H9 (cell line): Measurements from ENCODE around the gene CHD9. TPM values are rescaled to one million over a fixed set of nuclear protein-coding genes. Genes with fewer than 3 reads are reported as not detected.

ENCODE experiments used
- DNase-seq: peaks from one replicate; pipeline ENCODE4 v3.0.0-alpha.2; 2017
- H2AFZ ChIP-seq: one replicate; pipeline ENCODE4 v1.6.1; 2013; ENCODE audit warnings: mild to moderate bottlenecking, low read length, control low read depth, moderate library complexity
- H2AK5ac ChIP-seq: 2 replicates; pipeline ENCODE4 v1.6.1; 2013; ENCODE audit warnings: low read length, control low read depth, mixed read lengths; ENCODE audit not compliant: insufficient read length
- H2BK120ac ChIP-seq: one replicate; pipeline ENCODE4 v1.6.1; 2013; ENCODE audit warnings: low read depth, mild to moderate bottlenecking, low read length, control low read depth, inconsistent platforms; ENCODE audit not compliant: poor library complexity, severe bottlenecking
- H2BK12ac ChIP-seq: 2 replicates; pipeline ENCODE4 v1.6.1; 2013; ENCODE audit warnings: low read length, control low read depth, mixed read lengths, low read depth; ENCODE audit not compliant: insufficient read length
- H2BK15ac ChIP-seq: 2 replicates; pipeline ENCODE4 v1.6.1; 2013; ENCODE audit warnings: low read depth, low read length, control low read depth
- H2BK20ac ChIP-seq: one replicate; pipeline ENCODE4 v1.6.1; 2013; ENCODE audit warnings: low read depth, mild to moderate bottlenecking, low read length, control low read depth, inconsistent platforms; ENCODE audit not compliant: poor library complexity, severe bottlenecking
- H2BK5ac ChIP-seq: 2 replicates; pipeline ENCODE4 v1.6.1; 2013; ENCODE audit warnings: low read length, control low read depth, mixed read lengths; ENCODE audit not compliant: insufficient read length
- H3K14ac ChIP-seq: 2 replicates; pipeline ENCODE4 v1.6.1; 2013; ENCODE audit warnings: low read length, control low read depth; ENCODE audit not compliant: insufficient read depth
- H3K18ac ChIP-seq: 2 replicates; pipeline ENCODE4 v1.6.1; 2013; ENCODE audit warnings: low read depth, mild to moderate bottlenecking, mixed read lengths, low read length, control low read depth; ENCODE audit not compliant: insufficient read length
- H3K23ac ChIP-seq: 2 replicates; pipeline ENCODE4 v1.6.1; 2013; ENCODE audit warnings: low read length, control low read depth, mixed read lengths, low read depth; ENCODE audit not compliant: insufficient read length
- H3K23me2 ChIP-seq: 2 replicates; pipeline ENCODE4 v1.6.1; 2013; ENCODE audit warnings: low read depth, mild to moderate bottlenecking, mixed read lengths, low read length, control low read depth; ENCODE audit not compliant: insufficient read length, poor library complexity, severe bottlenecking
- H3K27ac ChIP-seq: 2 replicates; pipeline ENCODE4 v1.5.1; 2013; ENCODE audit warnings: low read length, control low read depth, mixed read lengths, low read depth; ENCODE audit not compliant: insufficient read length
- H3K27me3 ChIP-seq: 2 replicates; pipeline ENCODE4 v1.6.1; 2013; ENCODE audit warnings: low read length, control low read depth, inconsistent platforms; ENCODE audit not compliant: insufficient read depth
- H3K4ac ChIP-seq: 2 replicates; pipeline ENCODE4 v1.6.1; 2013; ENCODE audit warnings: low read depth, mild to moderate bottlenecking, control low read depth, inconsistent platforms, low read length, moderate library complexity
- H3K4me1 ChIP-seq: 2 replicates; pipeline ENCODE4 v1.6.1; 2013; ENCODE audit warnings: low read length, control low read depth, inconsistent platforms; ENCODE audit not compliant: insufficient read depth
- H3K4me2 ChIP-seq: 2 replicates; pipeline ENCODE4 v1.6.1; 2013; ENCODE audit warnings: low read length, control low read depth, mixed read lengths; ENCODE audit not compliant: insufficient read length, insufficient read depth
- H3K56ac ChIP-seq: 2 replicates; pipeline ENCODE4 v1.6.1; 2013; ENCODE audit warnings: low read depth, mild to moderate bottlenecking, mixed read lengths, low read length, control low read depth; ENCODE audit not compliant: insufficient read length
- H3K79me1 ChIP-seq: 2 replicates; pipeline ENCODE4 v1.6.1; 2013; ENCODE audit warnings: low read depth, mild to moderate bottlenecking, moderate library complexity, low read length, control low read depth, inconsistent platforms; ENCODE audit not compliant: insufficient read depth, poor library complexity, severe bottlenecking
- H3K79me2 ChIP-seq: 2 replicates; pipeline ENCODE4 v1.6.1; 2013; ENCODE audit warnings: low read length, control low read depth, inconsistent platforms; ENCODE audit not compliant: insufficient read depth
- H3K9ac ChIP-seq: 2 replicates; pipeline ENCODE4 v1.6.1; 2013; ENCODE audit warnings: low read length, control low read depth, mixed read lengths; ENCODE audit not compliant: insufficient read length; ENCODE audit errors: extremely low read depth
- H3K9me3 ChIP-seq: one replicate; pipeline ENCODE4 v1.6.1; 2013; ENCODE audit warnings: low read depth, low read length, inconsistent platforms; ENCODE audit not compliant: control insufficient read depth
- H3T11ph ChIP-seq: one replicate; pipeline ENCODE4 v1.6.1; 2013; ENCODE audit warnings: mild to moderate bottlenecking, low read length, control low read depth, inconsistent platforms
- H4K20me1 ChIP-seq: one replicate; pipeline ENCODE4 v1.6.1; 2013; ENCODE audit not compliant: control insufficient read depth, insufficient read length, insufficient read depth
- H4K5ac ChIP-seq: 2 replicates; pipeline ENCODE4 v1.6.1; 2013; ENCODE audit warnings: low read depth, mild to moderate bottlenecking, mixed read lengths, low read length, control low read depth; ENCODE audit not compliant: insufficient read length
- H4K8ac ChIP-seq: replicated peaks from 2 replicates; pipeline ENCODE4 v1.6.1; 2013; ENCODE audit warnings: low read length, control low read depth, mixed read lengths, low read depth; ENCODE audit not compliant: insufficient read length
- H4K91ac ChIP-seq: 2 replicates; pipeline ENCODE4 v1.6.1; 2013; ENCODE audit warnings: low read depth, mild to moderate bottlenecking, moderate library complexity, mixed read lengths, low read length, control low read depth; ENCODE audit not compliant: insufficient read length
- H3K27ac Mint-ChIP-seq, 3 experiments: 2 replicates in 2 of 3; 3 replicates in 1 of 3; pipeline ENCODE4 v1.8.0; 2020 to 2021; ENCODE audit warnings: mixed read lengths in 3 of 3, mild to moderate bottlenecking in 1 of 3, moderate library complexity in 1 of 3
- H3K27me3 Mint-ChIP-seq: 2 replicates; pipeline ENCODE4 v1.8.0; 2021; ENCODE audit warnings: low read depth, mild to moderate bottlenecking, moderate library complexity, mixed read lengths
- H3K36me3 Mint-ChIP-seq, 3 experiments: 2 replicates in 2 of 3; 3 replicates in 1 of 3; pipeline ENCODE4 v1.8.0; 2020 to 2021; ENCODE audit warnings: low read depth in 3 of 3, mixed read lengths in 3 of 3; ENCODE audit not compliant: insufficient read depth in 1 of 3
- H3K4me1 Mint-ChIP-seq, 2 experiments: 2 replicates each; pipeline ENCODE4 v1.8.0; 2020; ENCODE audit warnings: mixed read lengths in 2 of 2
- H3K4me3 Mint-ChIP-seq, 2 experiments: 2 replicates in 1 of 2; 3 replicates in 1 of 2; pipeline ENCODE4 v1.8.0; 2020 to 2021; ENCODE audit warnings: mild to moderate bottlenecking in 2 of 2, mixed read lengths in 2 of 2, moderate library complexity in 1 of 2
- H3K9me3 Mint-ChIP-seq, 2 experiments: 2 replicates in 1 of 2; 3 replicates in 1 of 2; pipeline ENCODE4 v1.8.0; 2020; ENCODE audit warnings: mild to moderate bottlenecking in 2 of 2, mixed read lengths in 2 of 2, moderate library complexity in 1 of 2
- CTCF ChIP-seq: fragments of 200-600 bp; sonication (generic); conservative IDR thresholded peaks from 3 replicates; pipeline ENCODE4 v1.8.0; 2021; ENCODE audit warnings: antibody characterized with exemption, mild to moderate bottlenecking
- WGBS: extraction: QIAGEN DNeasy Blood & Tissue Kit; methylation state at CpG from one replicate; pipeline ENCODE4 v1.1.7; 2013; ENCODE audit warnings: missing lambda C conversion rate, low lambda C conversion rate, mixed read lengths; ENCODE audit not compliant: insufficient read length; ENCODE audit errors: extremely low coverage; 5-methylcytosine and 5-hydroxymethylcytosine counted together
- total RNA-seq: library from RNA; stranded (reverse); gene quantifications from 2 replicates; pipeline ENCODE4 v1.2.1, GENCODE V29; 2021

Gene CHD9
- total RNA-seq, 1 experiment from 2014 or later = 46.2 TPM

GRCh38 chr16:53058882-53059281 lies 4.1 kb downstream of the CHD9 start:
- no peaks in the 10 kb centered on the region for H3K27me3 ChIP-seq
- H3K4me1 Mint-ChIP-seq = peaks cover 27 to 36% of the 10 kb centered on the region in 2 experiments
- H3K9me3 ChIP-seq = no peaks in the 10 kb centered on the region
- H3K4ac ChIP-seq = no peak overlapping the region
- H3K4me1 ChIP-seq = peaks cover 2% of the 10 kb centered on the region; the same call in 1 of the 2 replicates
- peaks cover 1% of the 10 kb centered on the region; the same call in 1 of the 2 replicates for H3K79me2 ChIP-seq
- no peak overlapping the region for H3K9ac ChIP-seq
- no peak overlapping the region for H2BK20ac ChIP-seq
- no peak overlapping the region for H2AK5ac ChIP-seq
- no peak overlapping the region for H4K91ac ChIP-seq
- no peak for TF ChIP-seq CTCF
- H4K8ac ChIP-seq = no peak overlapping the region
- no peaks in the 10 kb centered on the region for H4K20me1 ChIP-seq
- H3K27ac ChIP-seq = no peak overlapping the region
- H3T11ph ChIP-seq = no peak overlapping the region
- H3K4me3 Mint-ChIP-seq = no peak overlapping the region
- peaks cover 13% of the 10 kb centered on the region for H3K23me2 ChIP-seq
- no peak overlapping the region for H3K14ac ChIP-seq
- H2BK120ac ChIP-seq = no peak overlapping the region
- no peak overlapping the region for H3K56ac ChIP-seq
- peak overlapping the region in 1 of 3 experiments; percentile 52; a peak in 3 of 7 replicates for H3K27ac Mint-ChIP-seq
- no peak overlapping the region for H4K5ac ChIP-seq
- H2AFZ ChIP-seq = no peak overlapping the region
- H3K18ac ChIP-seq = no peak overlapping the region
- no CpG with 5 or more reads among the region's 5 CpGs for WGBS
- no peak overlapping the region for H2BK5ac ChIP-seq
- DNase-seq = no peak
- H3K27me3 Mint-ChIP-seq = no peaks in the 10 kb centered on the region
- H3K23ac ChIP-seq = no peak overlapping the region
- no peaks in the 10 kb centered on the region; a peak in 1 of 5 replicates for H3K9me3 Mint-ChIP-seq
- H2BK15ac ChIP-seq = no peak overlapping the region
- H3K79me1 ChIP-seq = no peaks in the 10 kb centered on the region
- no peak overlapping the region for H2BK12ac ChIP-seq
- H3K4me2 ChIP-seq = no peak overlapping the region
- peaks cover 0 to 4% (median 0%) of the 10 kb centered on the region in 3 experiments; a peak in 2 of 7 replicates for H3K36me3 Mint-ChIP-seq
